T-helper 1 cell treated with Interleukin-12 subunit alpha and Interleukin-12 subunit beta and Interleukin-4 antibody, amounts not matched to agents 30 μg/mL and 1 μg/mL, for 36 hours (primary cell): ENCODE measurements around the gene COA8.

Experiments used
- H3K27ac Mint-ChIP-seq: one replicate; pipeline ENCODE4 v1.8.0; 2021; ENCODE audit warnings: mild to moderate bottlenecking, mixed read lengths
- H3K27me3 Mint-ChIP-seq: one replicate; pipeline ENCODE4 v1.8.0; 2021; ENCODE audit warnings: low read depth, mixed read lengths
- H3K36me3 Mint-ChIP-seq: one replicate; pipeline ENCODE4 v1.8.0; 2021; ENCODE audit warnings: low read depth, mixed read lengths
- H3K4me1 Mint-ChIP-seq: one replicate; pipeline ENCODE4 v1.8.0; 2021; ENCODE audit warnings: low read depth, mixed read lengths
- H3K4me3 Mint-ChIP-seq: one replicate; pipeline ENCODE4 v1.8.0; 2021; ENCODE audit warnings: mild to moderate bottlenecking, moderate library complexity, mixed read lengths
- H3K9me3 Mint-ChIP-seq: one replicate; pipeline ENCODE4 v1.8.0; 2021; ENCODE audit warnings: mixed read lengths

COA8 gene, protein sequence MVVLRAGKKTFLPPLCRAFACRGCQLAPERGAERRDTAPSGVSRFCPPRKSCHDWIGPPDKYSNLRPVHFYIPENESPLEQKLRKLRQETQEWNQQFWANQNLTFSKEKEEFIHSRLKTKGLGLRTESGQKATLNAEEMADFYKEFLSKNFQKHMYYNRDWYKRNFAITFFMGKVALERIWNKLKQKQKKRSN

DNA sequence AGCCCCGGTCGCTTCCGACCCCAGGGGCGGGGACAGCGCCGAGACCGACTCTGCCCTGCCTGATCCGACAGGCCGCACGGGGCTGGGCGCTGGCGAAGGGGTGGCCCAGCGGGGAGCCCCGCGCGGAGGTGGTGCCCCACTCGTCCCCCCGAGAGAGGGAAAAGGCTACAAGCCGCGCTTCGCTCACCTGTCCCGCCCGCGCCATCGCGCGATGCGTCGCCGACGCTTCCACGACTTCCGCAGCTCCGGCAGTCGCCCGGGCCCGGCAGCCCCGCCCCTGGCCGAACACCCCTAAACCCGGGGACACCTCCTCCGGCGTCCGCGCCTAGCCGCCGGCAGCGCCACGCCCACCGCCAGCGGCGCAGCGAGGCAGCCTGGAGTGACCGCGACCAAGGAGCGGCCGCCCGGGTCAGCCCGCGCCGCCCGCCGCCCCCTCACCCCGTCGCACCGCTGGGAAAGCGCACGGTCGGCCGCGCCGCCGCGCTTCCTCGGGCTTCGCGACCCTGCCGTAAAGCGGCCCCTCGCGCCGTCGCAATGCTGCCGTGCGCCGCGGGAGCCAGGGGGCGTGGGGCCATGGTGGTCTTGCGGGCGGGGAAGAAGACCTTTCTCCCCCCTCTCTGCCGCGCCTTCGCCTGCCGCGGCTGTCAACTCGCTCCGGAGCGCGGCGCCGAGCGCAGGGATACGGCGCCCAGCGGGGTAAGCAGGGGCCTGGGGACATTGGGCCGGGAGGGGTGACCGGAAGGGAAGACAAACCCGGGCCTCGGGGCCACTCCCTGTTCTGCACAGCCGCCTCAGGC is at the start of gene COA8, which contains the start of gene BAG5:
Gene COA8, plus strand, starts transcription at position 532 of the 797 bp plus-strand sequence. Its CDS starts 42 bp downstream, at position 574.
Gene BAG5, minus strand, starts transcription at position 229 of the 797 bp plus-strand sequence. CDS start 1,493 bp downstream, outside the sequence.
- Mint-ChIP-seq H3K4me3 (peak within 1 kb of the TSS; percentile 96), H3K27ac (peak within 1 kb of the TSS; percentile 90), H3K36me3 (peaks cover 19% of the 10 kb centered on the region), H3K9me3 (no peaks in the 10 kb centered on the region), H3K27me3 (no peaks in the 10 kb centered on the region), H3K4me1 (peaks cover 33% of the 10 kb centered on the region)

DNA sequence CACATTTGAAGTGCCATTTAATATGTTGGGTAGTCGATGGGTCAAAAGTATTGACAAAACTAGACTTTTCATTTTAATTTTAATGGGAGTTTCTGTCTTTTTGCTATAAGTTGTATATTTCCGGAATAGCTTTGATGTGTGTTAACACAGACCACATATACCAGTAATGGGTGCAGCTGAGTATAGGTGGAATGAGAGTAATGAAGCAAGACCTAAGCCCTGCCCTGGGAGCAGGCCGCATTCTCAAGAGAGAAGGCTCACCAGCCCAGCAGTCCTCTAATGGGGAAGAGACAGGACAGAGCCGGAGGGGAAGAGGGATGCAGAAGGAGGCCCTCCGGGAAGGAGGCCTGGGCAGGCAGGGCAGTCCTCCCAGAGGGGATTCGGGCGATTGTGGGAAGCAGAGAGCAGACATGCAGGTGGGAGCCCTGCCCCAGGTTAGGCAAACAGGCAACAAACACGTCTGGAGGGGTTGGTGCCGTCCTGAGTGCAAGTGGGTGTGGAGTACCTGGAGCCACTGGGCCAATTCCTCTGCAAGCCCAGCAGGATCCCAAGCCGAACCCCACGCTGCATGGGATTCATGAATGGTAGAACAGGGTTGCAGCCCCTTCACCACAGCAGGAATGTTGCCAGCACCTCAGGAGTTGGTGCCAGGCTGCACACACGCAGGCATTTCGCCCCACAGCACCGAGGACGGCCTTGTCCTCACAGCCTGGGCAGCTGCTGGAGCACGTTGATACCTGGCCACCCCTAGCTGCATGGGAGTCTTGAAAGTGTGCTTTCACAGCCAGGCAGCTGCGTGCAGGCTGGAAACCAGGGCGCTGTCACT is 48.0 kb upstream of the COA8 start:
- H3K4me3 Mint-ChIP-seq: no peak overlapping the region
- peaks cover 3% of the 10 kb centered on the region for H3K36me3 Mint-ChIP-seq
- no peak overlapping the region for H3K27ac Mint-ChIP-seq
- H3K9me3 Mint-ChIP-seq: no peaks in the 10 kb centered on the region
- H3K4me1 Mint-ChIP-seq: peaks cover 5% of the 10 kb centered on the region
- H3K27me3 Mint-ChIP-seq: peaks cover 4% of the 10 kb centered on the region

DNA sequence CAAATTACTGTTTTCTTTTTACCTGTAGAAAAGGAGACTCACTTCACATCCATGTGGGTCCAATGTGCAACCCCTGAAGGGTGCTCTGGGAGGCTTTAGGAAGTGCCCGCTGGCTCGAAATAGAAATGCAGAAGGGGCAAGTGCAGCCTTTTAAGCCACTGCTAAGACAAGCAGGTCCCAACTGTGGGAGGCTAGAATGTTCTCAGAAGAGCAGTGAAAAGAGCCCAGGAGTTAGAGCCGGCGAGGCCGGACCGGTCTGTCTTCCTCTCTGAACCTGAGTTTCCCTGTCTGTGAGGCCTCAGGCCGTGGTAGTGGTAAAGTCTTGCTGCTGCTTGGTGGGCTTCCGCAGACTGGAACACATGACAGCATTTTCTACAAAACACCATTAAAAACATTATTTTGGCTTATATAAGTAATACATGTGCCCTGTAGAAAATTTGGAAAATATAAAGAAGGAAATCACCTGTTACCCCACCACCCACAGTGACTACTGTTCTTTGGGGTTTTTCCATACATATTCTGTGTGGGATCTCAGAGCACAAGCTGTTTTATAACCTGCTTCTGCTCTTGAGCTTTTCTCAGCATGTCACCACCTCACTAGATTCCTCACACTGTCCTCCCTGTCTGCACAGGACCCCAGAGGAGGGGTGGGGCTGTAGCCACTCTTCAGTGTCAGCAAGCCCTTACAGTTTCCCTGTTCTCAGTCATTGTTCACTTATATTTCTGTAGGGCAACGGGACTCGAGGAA is 46.2 kb upstream of the COA8 start:
- Mint-ChIP-seq H3K4me3 (no peak overlapping the region), H3K4me1 (peaks cover 5% of the 10 kb centered on the region), H3K27me3 (peaks cover 4% of the 10 kb centered on the region), H3K36me3 (no peaks in the 10 kb centered on the region), H3K9me3 (no peaks in the 10 kb centered on the region), H3K27ac (no peak overlapping the region)

DNA sequence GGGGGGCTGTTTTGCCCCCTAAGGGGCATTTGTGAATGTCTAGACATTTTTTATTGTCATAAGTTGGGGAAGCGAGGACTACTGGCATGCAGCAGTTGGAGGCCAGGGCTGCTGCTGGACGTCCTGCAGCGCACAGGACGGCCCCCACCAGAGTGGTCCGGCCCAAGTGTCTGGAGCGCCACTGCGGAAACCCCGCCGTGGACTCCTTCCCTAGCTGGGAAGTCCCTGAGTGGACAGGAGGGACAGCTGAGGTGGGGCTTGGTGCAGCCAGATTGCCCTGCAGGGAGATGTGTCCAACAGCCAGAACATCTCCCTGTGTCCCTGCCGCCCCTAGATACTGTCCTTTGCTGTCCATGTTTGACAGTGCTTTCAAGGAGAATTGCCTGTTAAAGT is 45.6 kb upstream of the COA8 start:
- Mint-ChIP-seq H3K9me3 (no peaks in the 10 kb centered on the region), H3K4me1 (peaks cover 5% of the 10 kb centered on the region), H3K4me3 (no peak overlapping the region), H3K27ac (no peak overlapping the region), H3K27me3 (peaks cover 4% of the 10 kb centered on the region), H3K36me3 (no peaks in the 10 kb centered on the region)

DNA sequence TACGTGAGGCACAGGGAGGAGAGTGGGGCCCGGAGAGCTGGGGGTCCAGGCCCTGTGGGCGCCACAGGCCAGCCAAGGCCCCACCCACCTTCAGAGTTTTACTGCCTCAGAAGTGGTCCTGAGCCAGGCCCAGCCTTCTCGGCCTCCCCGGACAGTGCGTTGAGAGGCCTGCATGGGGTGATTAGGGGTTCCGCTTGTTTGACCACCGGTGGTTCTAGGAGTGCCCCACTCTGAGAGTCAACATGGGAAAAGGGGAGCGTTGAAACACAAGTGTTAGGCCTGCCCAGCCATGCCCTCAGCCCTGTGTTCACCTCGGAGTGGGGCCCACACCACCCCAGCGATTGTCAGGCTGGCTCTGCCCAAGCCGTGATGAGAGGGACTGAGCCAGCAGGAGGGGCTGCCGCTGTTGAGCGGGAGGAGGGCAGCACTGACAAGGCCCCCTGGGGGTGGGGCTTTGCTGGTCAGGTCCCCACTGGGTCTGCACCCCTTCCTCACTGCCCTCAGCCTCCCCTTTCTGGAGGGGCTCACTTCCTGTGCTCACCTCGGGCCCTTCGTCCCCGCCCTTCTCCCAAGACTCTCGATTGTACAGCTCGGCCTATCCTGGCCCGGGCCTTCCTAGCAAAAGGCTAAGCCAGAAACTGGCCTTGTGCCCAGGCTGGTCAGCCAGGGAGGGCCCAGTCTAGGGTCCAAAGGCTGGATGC is 44.9 kb upstream of the COA8 start:
- H3K27ac Mint-ChIP-seq: no peak overlapping the region
- no peaks in the 10 kb centered on the region for H3K36me3 Mint-ChIP-seq
- no peak overlapping the region for H3K4me3 Mint-ChIP-seq
- H3K9me3 Mint-ChIP-seq: no peaks in the 10 kb centered on the region
- peaks cover 5% of the 10 kb centered on the region for H3K4me1 Mint-ChIP-seq
- H3K27me3 Mint-ChIP-seq: peaks cover 4% of the 10 kb centered on the region

DNA sequence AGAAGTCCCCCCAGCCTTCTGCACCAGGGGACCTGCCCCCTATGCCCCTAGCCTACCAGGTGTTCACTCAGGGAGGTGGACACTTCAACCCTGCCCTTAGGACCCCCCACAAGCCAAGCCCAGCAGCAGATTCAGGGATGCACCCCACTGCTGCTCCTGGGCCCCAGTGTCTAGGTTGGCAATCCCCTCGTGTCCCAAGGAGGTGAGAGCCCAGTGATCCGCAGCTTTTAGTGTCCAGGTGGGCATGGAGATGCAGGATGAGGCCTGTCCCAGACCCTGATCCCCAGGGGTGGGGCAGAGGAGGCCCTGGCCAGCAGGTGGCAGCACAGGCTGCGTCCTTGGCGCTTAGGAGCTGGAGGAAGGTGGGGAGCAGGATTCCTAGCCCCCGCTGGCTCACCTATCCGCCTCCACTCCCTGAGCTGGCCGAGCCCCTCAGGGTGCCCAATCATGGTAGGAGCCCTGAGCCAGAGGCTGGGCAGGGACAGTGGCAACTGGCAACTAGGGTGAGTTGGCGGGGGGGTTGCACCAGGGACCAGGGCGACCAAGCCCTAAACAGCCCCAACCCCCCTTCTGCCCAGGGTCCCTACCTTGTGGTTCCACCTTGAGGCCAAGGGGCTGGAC is 44.2 kb upstream of the COA8 start:
- H3K27me3 Mint-ChIP-seq: peaks cover 8% of the 10 kb centered on the region

DNA sequence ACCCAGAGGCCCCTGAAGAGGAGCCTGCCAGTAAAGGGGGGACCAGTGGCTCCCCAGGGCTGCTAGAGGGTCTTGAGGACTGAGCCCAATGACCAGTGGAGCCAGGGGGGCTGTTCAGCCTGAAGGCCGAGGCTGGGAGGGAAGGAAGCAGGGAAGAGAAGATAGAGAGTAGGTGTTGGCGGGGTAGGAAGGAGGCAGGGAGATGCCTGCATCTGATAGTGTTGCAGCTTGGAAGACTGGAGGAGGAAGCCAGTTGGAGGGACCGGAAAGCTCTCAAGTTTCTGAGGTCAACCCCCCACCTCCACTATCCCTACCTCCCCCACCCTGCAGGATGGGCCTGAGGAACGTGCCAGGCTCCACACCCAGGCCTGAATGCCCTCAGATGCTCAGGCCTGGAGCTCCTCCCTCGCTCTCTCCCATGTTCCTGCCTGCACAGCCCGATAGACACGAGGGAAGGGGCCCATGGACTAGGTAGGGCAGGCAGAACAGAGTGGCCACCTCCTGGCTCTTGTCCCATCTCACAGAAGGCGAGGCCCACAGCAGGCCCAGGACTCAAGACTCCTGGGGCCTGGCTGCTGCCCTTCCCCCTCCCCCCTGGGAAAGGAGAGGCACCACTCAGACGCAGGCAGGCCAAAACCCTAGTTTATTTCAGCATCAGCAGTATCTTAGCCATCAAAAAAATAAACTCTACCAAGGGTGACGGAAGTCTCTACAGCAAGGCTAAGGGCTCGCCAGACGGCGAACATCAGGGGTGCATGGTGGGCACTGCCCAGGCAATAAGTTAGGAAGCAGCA is 43.5 kb upstream of the COA8 start:
- H3K4me3 Mint-ChIP-seq: peak overlapping the region; percentile 9
- H3K4me1 Mint-ChIP-seq: peaks cover 5% of the 10 kb centered on the region
- peaks cover 15% of the 10 kb centered on the region for H3K27me3 Mint-ChIP-seq
- H3K9me3 Mint-ChIP-seq: no peaks in the 10 kb centered on the region
- H3K36me3 Mint-ChIP-seq: no peaks in the 10 kb centered on the region
- H3K27ac Mint-ChIP-seq: no peak overlapping the region

More for the DNA sequence above, 44.2 kb upstream of the COA8 start:
- H3K36me3 Mint-ChIP-seq: no peaks in the 10 kb centered on the region
- no peak overlapping the region for H3K4me3 Mint-ChIP-seq
- H3K27ac Mint-ChIP-seq: no peak overlapping the region
- H3K4me1 Mint-ChIP-seq: peaks cover 5% of the 10 kb centered on the region
- no peaks in the 10 kb centered on the region for H3K9me3 Mint-ChIP-seq

DNA sequence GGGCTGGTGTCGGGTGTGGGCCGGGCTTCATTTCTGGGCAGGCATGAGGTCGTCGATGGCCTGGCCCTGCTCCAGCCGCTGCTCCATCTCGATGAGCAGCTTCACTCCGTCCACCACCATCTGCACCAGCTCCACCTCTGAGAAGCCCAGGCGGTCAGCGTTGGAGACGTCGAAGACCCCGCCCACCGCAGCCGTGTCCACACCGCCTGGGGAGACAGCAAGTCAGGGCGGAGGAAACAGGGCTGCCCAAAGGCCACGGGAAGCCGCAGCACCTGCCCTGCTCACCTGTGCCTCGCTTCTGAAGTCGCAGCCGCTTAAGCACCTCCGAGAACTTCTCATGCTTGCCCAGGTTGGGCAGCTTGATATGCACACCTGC is 42.9 kb upstream of the COA8 start:
- Mint-ChIP-seq H3K36me3 (no peaks in the 10 kb centered on the region), H3K27me3 (peaks cover 19% of the 10 kb centered on the region), H3K4me1 (peaks cover 5% of the 10 kb centered on the region), H3K9me3 (no peaks in the 10 kb centered on the region), H3K27ac (no peak overlapping the region), H3K4me3 (peak overlapping the region; percentile 54)

DNA sequence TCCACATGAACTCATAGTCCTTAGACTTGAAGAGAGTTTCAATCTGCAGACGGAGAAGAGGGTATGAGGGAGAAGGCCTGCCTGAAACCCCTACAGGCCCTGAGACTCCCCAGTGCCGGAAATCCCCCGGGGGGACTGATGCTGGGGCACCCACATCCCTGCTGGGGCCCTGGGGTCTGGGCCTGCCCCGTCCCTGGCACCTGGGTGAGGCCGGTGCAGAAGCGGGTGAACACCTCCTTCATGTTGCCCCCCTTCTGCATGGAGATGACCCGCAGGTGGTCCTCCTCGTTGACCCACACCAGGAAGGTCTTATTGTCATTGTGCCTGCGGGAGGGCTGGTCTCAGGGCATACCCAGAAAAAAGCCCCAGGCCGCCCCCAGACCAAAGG is 42.5 kb upstream of the COA8 start:
- Mint-ChIP-seq H3K27ac (no peak overlapping the region), H3K4me1 (peaks cover 5% of the 10 kb centered on the region), H3K9me3 (no peaks in the 10 kb centered on the region), H3K36me3 (no peaks in the 10 kb centered on the region), H3K4me3 (peak overlapping the region; percentile 54), H3K27me3 (peaks cover 21% of the 10 kb centered on the region)

DNA sequence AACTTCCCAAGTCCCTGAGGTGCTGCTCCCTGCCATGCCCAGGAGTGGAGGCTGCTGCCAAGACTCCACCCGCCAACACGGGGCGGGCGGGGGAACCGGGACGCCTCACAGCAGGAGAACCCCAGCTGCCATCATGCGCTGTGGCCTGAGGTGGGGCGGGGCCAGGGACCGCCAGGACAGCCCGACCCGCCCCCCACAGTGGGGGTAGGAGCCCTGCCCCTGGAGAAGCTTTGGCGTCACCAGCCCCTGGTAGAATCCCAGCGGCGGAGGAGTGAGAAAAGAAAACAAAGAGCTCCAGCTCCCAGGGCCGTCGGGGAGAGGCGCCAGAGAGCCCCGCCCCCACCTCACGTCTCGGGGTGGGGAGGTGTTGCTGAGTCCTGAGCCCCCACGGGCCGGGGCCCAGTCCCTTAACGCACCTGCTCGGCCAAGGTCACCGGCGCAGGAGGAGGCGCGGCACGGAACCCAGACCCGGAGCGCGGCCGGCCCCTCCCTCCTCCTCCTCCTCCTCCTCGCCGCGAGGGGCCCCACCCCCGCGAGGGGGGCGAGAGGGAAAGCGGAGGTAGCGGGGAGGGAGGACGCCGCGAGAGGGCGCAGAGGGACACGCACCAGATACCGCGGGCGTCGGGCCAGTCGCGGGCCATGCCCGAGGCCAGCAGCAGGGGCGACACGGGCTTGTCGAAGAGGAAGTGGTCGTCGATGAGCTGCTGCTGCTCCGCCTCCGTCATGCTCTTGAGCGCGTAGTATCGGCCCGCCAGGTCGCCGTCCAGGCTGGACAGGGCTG is 41.9 kb upstream of the COA8 start:
- H3K36me3 Mint-ChIP-seq: no peaks in the 10 kb centered on the region
- no peak overlapping the region for H3K27ac Mint-ChIP-seq

DNA sequence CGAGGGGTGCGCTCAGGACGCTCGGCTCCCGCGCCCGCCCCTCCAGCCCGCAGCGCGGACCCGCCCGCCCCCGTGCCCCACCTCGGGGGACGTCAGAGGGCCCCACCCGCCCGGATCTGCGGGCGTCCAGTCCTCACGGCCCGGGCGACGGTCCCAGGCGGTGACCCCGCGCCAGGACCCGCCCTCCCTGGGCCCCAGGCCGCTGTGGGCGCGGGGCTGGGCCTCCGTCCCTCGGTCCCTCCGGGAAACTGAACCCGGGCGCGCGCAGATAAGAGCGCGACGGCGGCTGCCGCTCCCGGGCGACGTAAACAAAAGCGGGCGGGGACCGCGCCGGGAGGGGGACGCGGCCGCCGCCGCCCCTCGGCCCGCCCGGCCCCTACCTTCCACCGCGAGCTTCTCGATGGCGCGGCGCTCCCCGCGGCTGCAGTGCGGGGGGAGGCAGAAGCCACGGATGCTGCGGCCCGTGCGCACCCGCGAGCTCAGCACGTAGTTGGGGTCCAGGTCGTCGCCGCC is 41.3 kb upstream of the COA8 start:
- no peak overlapping the region for H3K4me3 Mint-ChIP-seq

More for the DNA sequence above, 41.9 kb upstream of the COA8 start:
- no peaks in the 10 kb centered on the region for H3K9me3 Mint-ChIP-seq
- H3K4me1 Mint-ChIP-seq: peaks cover 5% of the 10 kb centered on the region
- H3K4me3 Mint-ChIP-seq: peak overlapping the region; percentile 34
- peaks cover 21% of the 10 kb centered on the region for H3K27me3 Mint-ChIP-seq

DNA sequence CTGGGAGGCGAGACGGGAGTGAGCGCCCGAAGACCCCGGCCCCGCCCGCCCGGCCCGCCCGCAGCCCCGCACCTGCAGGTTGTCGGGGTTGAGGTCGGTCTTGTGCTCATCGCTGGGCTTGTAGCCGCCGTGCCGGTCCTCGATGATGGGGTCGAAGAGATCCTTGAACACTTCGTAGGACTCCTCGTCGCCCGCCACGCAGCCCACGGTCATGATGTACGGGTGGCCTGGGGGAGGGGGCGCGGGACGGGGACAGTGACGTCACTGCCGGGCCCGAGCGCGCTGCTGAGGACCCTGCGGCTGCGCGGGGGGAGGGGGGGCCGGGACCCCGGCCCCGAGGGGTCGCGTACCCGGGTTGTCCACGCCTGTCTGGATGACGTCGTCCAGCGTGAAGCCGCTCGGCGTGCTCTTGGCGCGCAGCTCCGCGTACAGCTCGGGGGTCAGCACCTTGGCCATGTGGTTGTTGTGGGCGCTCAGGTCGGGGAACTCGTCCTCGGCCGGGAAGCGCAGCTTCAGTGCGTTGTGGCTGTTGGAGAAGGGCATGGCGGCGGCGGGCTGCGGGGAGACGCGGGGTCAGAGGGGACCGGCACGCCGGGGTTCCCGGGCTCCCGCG is 40.7 kb upstream of the COA8 start:
- H3K4me1 Mint-ChIP-seq: peaks cover 7% of the 10 kb centered on the region
- no peaks in the 10 kb centered on the region for H3K36me3 Mint-ChIP-seq
- H3K27ac Mint-ChIP-seq: no peak overlapping the region
- no peaks in the 10 kb centered on the region for H3K9me3 Mint-ChIP-seq
- H3K27me3 Mint-ChIP-seq: peaks cover 21% of the 10 kb centered on the region
- H3K4me3 Mint-ChIP-seq: no peak overlapping the region

More for the DNA sequence above, 41.3 kb upstream of the COA8 start:
- H3K9me3 Mint-ChIP-seq: no peaks in the 10 kb centered on the region
- H3K27me3 Mint-ChIP-seq: peaks cover 21% of the 10 kb centered on the region
- peaks cover 5% of the 10 kb centered on the region for H3K4me1 Mint-ChIP-seq
- no peaks in the 10 kb centered on the region for H3K36me3 Mint-ChIP-seq
- H3K27ac Mint-ChIP-seq: no peak overlapping the region
